ENCODE measurements around the gene JMJD8.

The JMJD8 gene

DNA sequence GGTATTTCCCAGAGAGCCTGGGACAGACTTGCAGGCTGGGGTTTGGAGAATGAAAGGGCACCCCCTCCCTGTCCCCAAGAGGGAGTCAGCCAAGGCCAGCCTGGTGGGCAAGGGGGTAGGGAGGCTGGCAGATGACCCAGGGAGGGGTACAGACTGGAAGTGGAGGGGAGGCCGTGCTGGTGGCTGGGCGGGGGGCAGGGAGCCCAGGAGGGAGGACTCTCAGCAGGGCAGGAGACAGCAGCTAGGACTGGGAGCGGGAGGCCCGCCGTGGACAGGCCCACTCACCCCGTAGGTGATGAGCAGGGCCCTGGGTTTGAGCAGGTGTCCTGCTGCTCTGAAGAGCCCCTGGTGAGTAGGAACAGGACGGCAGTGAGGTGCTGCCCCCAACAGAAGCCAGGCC is 49.1 kb downstream of the JMJD8 start:
- no peaks in the 10 kb centered on the region for H3K27me3 ChIP-seq (ENCODE audit: insufficient read depth, poor library complexity, severe bottlenecking)
- H3K27ac ChIP-seq (replicated peaks), result no peak overlapping the region
- no peak for DNase-seq (ENCODE audit: low read depth in 1 of 2, low spot score in 1 of 2)
- peak overlapping the region; percentile 72 for H3K4me3 ChIP-seq (replicated peaks; ENCODE audit: insufficient read depth, low read length)
- TF ChIP-seq, protein P1, sequence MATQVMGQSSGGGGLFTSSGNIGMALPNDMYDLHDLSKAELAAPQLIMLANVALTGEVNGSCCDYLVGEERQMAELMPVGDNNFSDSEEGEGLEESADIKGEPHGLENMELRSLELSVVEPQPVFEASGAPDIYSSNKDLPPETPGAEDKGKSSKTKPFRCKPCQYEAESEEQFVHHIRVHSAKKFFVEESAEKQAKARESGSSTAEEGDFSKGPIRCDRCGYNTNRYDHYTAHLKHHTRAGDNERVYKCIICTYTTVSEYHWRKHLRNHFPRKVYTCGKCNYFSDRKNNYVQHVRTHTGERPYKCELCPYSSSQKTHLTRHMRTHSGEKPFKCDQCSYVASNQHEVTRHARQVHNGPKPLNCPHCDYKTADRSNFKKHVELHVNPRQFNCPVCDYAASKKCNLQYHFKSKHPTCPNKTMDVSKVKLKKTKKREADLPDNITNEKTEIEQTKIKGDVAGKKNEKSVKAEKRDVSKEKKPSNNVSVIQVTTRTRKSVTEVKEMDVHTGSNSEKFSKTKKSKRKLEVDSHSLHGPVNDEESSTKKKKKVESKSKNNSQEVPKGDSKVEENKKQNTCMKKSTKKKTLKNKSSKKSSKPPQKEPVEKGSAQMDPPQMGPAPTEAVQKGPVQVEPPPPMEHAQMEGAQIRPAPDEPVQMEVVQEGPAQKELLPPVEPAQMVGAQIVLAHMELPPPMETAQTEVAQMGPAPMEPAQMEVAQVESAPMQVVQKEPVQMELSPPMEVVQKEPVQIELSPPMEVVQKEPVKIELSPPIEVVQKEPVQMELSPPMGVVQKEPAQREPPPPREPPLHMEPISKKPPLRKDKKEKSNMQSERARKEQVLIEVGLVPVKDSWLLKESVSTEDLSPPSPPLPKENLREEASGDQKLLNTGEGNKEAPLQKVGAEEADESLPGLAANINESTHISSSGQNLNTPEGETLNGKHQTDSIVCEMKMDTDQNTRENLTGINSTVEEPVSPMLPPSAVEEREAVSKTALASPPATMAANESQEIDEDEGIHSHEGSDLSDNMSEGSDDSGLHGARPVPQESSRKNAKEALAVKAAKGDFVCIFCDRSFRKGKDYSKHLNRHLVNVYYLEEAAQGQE (IDR thresholded peaks at IDR 0.05; ENCODE audit: insufficient replicate concordance, low read depth), result no peak
- TF ChIP-seq POLR2AphosphoS5 (IDR thresholded peaks at IDR 0.05; ENCODE audit: low read depth), result no peak
- no peak for TF ChIP-seq GABPA (IDR thresholded peaks at IDR 0.05; ENCODE audit: low read depth)
- TF ChIP-seq SPI1 (IDR thresholded peaks at IDR 0.05; ENCODE audit: borderline replicate concordance, low read depth), result no peak
- TF ChIP-seq, protein P2, sequence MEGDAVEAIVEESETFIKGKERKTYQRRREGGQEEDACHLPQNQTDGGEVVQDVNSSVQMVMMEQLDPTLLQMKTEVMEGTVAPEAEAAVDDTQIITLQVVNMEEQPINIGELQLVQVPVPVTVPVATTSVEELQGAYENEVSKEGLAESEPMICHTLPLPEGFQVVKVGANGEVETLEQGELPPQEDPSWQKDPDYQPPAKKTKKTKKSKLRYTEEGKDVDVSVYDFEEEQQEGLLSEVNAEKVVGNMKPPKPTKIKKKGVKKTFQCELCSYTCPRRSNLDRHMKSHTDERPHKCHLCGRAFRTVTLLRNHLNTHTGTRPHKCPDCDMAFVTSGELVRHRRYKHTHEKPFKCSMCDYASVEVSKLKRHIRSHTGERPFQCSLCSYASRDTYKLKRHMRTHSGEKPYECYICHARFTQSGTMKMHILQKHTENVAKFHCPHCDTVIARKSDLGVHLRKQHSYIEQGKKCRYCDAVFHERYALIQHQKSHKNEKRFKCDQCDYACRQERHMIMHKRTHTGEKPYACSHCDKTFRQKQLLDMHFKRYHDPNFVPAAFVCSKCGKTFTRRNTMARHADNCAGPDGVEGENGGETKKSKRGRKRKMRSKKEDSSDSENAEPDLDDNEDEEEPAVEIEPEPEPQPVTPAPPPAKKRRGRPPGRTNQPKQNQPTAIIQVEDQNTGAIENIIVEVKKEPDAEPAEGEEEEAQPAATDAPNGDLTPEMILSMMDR (IDR thresholded peaks at IDR 0.05; ENCODE audit: insufficient read depth, low read length), result no peak

DNA sequence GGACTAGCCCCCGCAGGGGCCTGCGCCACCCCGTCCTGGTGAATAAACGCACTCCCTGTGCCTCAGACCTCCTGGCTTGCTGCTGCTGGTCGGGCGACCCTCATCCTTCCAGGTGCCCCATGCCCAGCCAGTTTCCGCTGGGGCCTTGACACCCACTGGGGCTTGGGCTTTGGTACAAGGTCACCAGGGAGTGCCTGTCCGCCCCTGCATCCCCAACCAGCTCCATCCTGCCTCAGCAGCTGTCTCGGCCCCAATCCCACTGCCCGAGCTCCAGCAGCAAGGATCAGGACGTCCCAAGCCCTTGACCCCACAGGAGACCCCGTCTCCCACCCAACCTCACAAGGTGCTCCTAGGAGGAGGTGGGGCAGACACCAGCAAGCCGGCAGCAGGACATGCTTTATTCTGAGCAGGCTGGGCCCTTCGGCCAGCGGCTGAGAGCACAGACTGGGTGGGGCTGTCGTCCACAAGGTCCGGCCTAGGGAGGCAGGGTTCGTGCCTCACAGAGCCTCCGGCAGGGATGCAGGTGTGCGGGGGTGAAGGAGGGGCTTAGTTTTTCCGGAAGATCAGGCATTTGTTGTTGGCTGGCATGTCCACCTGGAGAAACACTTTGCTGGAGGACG is 50.0 kb downstream of the JMJD8 start:
- TF ChIP-seq SPI1 (IDR thresholded peaks at IDR 0.05; ENCODE audit: borderline replicate concordance, low read depth) (no peak), POLR2AphosphoS5 (IDR thresholded peaks at IDR 0.05; ENCODE audit: low read depth) (no peak), GABPA (IDR thresholded peaks at IDR 0.05; ENCODE audit: low read depth) (no peak)
- TF ChIP-seq, protein P1 (IDR thresholded peaks at IDR 0.05; ENCODE audit: insufficient replicate concordance, low read depth), result no peak
- TF ChIP-seq, protein P2 (IDR thresholded peaks at IDR 0.05; ENCODE audit: insufficient read depth, low read length), result no peak
- Histone ChIP-seq H3K27ac (replicated peaks) (no peak overlapping the region), H3K4me3 (replicated peaks; ENCODE audit: insufficient read depth, low read length) (no peak overlapping the region), H3K27me3 (ENCODE audit: insufficient read depth, poor library complexity, severe bottlenecking) (no peaks in the 10 kb centered on the region)
- no peak for DNase-seq (ENCODE audit: low read depth in 1 of 2, low spot score in 1 of 2)

DNA sequence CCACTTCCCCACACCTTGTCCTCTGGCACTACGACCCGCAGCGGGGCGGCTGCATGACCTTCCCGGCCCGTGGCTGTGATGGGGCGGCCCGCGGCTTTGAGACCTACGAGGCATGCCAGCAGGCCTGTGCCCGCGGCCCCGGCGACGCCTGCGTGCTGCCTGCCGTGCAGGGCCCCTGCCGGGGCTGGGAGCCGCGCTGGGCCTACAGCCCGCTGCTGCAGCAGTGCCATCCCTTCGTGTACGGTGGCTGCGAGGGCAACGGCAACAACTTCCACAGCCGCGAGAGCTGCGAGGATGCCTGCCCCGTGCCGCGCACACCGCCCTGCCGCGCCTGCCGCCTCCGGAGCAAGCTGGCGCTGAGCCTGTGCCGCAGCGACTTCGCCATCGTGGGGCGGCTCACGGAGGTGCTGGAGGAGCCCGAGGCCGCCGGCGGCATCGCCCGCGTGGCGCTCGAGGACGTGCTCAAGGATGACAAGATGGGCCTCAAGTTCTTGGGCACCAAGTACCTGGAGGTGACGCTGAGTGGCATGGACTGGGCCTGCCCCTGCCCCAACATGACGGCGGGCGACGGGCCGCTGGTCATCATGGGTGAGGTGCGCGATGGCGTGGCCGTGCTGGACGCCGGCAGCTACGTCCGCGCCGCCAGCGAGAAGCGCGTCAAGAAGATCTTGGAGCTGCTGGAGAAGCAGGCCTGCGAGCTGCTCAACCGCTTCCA is 50.6 kb downstream of the JMJD8 start:
- Histone ChIP-seq H3K27me3 (ENCODE audit: insufficient read depth, poor library complexity, severe bottlenecking) (no peaks in the 10 kb centered on the region), H3K4me3 (replicated peaks; ENCODE audit: insufficient read depth, low read length) (no peak overlapping the region), H3K27ac (replicated peaks) (no peak overlapping the region)
- DNase-seq (ENCODE audit: low read depth in 1 of 2, low spot score in 1 of 2), result no peak
- TF ChIP-seq POLR2AphosphoS5 (IDR thresholded peaks at IDR 0.05; ENCODE audit: low read depth) (no peak), SPI1 (IDR thresholded peaks at IDR 0.05; ENCODE audit: borderline replicate concordance, low read depth) (no peak), GABPA (IDR thresholded peaks at IDR 0.05; ENCODE audit: low read depth) (no peak)
- TF ChIP-seq, protein P2 (IDR thresholded peaks at IDR 0.05; ENCODE audit: insufficient read depth, low read length), result no peak
- TF ChIP-seq, protein P1 (IDR thresholded peaks at IDR 0.05; ENCODE audit: insufficient replicate concordance, low read depth), result no peak
